HG03575 (cell line): Measurements from ENCODE around the gene UBE2G2.

Source experiments
- ATAC-seq: cut with Tn5 transposase; IDR thresholded peaks from one replicate; pipeline ENCODE4 v1.9.1; 2021; ENCODE audit not compliant: unreplicated experiment, insufficient number of reproducible peaks, low FRiP score; ENCODE audit errors: extremely low read depth

UBE2G2 gene, protein sequence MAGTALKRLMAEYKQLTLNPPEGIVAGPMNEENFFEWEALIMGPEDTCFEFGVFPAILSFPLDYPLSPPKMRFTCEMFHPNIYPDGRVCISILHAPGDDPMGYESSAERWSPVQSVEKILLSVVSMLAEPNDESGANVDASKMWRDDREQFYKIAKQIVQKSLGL

DNA sequence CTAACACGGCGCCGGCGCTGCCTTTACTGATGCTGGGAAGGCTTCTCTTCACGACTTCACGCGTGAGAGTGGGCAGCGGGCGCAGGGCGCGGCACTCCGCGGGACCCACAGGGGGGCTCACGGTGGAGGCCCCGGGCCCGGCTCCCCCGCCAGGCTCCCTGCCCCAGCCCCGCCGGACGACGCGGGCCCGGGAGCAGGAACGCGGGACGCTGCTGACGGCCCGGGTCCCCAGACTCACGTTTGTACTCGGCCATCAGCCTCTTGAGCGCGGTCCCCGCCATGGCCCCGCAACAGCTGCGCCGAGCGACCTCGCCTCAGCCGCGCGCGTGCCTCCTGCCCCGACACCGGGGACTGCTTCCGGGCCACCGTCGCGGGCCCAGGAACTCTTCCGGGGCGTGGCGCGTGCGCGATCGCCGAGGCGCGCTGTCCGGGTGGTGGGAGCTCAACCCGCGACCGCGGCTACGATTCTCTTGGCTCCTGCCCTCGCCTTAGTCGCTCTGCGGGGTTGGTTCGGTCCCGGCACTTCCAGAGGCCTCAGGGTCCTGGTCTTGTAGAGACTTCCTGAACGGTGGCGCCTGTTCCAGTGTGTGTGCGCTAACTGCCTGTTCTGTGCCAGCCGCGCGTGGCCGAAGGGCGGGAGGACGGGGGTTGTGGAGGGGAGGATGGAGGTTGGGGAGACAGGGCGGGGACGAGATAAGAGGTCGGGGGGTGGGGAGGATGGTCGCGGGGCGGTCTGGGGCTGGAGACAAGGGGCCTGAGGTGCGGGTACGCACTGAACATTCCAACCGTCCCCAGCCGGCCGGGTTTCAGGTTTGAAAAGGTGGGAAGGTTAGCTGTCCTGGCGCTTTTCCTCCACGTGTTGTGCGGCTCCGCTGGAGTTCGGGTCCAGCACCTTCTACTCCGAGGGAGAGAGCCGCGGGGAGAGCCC lies at the start of gene UBE2G2:
Gene UBE2G2, minus strand, starts transcription at position 353 of the 928 bp plus-strand sequence. Its CDS starts 72 bp downstream, at position 281.
- ATAC-seq = no peak

DNA sequence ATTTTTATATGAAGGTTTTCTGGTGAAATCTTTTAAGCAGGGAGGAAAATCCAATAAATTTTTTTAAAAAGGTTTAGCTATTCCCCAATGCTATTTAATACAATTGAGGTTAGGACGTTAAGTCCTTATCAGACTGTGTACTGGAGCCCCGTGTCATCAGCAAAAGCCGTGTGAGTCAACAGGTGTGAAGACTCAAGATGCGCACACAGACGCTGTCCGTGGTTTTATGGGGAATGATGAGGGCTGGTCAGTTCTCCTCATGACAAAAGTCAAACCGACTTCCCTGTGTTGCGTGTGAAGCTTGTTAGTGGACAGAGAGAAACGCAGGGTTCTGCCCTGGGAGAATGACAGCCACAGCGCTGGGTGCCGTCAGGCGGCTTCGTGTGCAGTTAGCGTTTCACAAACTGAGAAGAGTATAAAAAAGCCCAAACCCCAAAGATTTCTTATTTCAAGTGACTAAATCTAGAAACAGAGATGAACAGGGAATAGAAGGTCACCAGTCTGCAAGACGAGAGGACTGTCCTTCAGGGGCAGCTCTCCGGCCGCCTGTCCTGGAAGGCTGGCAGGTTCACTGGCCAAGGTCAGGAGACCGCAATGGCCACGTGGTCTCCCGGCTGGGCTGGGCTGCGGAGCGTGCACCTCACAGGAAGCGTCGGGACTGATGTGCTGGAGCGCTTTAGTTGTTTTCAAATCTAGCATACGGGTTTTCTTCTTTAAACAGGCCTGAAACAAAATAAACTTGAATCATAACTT lies 49.5 kb upstream of the UBE2G2 start:
- no peak for ATAC-seq

DNA sequence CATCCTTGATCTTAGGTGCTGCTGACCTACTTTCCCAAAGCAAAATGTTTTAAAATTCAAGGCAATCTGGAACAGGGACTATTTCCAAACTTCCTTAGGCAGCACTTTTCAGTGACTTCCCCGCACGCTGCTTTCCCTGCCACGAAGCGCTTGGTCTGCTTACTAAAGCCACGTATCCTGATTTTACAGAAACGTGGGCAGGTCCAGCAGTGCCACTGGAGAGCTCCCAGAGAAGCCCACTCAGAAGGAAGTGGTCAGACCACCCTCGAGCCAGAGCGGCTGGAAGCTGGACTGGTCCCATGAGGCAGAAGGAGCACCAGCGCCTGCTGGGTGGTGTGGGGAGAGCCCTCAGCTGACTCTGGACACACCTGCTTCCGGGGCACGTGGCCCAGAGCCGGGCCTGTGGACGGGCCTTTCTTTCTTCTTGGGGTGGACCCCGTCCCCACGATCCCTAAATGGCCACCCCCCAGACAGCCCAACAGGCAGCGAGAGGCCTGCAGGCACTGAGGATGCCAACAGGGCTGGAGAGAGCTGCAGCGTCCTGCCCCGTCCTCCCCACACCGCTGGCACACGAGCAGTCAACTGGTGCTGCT lies 48.7 kb upstream of the UBE2G2 start:
- ATAC-seq = no peak

DNA sequence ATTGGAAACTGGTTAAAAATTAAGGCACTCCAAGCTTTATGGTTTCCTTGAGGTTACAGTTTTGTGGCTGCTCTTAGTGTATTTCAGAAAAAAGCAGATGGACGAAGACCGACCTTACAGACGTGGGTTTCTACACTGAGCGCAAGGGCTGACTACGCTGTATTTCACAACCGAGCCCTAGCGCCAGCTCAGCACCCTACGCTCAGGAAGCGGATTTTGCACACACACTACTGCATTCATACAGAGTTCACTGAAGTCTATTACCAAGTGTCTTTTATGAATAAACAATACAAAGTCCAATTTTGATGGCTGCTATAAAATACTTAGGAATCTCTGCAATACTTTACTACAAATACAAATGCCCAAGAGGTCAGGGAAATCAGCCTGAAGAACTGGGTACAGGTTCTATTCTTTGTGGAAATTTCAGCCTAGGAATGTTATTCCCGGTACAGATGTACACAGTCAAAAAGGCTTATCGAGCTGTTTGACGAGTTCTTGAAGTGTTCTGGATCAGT lies 48.1 kb upstream of the UBE2G2 start:
- no peak for ATAC-seq

DNA sequence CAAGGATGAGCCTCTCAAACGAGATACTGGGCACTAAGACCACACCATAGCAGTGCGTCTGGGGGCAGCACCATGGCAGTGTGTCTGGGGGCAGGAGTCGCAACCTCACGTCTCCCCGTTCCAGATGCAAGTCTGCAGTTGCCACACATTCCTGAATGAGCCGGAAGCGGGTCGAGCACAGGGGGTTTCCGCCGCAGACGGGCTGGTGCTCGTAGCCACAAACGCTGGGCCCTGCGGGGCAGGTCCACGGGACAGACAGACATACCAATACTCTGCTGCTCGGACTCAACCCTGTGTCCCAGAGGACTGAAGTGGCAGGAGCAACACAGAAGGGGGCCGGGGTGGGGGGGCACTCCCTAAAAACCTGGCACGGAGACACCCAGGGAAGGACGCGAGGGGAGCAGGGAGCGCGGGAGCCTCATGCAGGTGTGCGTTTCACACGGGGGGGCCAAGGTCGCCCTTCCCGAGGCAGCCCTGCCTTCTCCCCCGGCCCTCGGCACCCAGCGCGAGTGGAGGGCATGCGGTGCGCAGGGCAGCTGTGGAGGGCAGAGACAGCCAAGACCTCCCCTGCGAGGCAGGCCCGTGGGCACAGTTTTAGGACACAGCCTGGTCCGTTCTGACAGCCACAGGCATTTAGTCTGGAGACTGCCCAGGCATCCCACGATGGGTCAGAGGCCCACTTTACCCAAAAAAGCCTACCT lies 47.4 kb upstream of the UBE2G2 start:
- ATAC-seq = no peak

DNA sequence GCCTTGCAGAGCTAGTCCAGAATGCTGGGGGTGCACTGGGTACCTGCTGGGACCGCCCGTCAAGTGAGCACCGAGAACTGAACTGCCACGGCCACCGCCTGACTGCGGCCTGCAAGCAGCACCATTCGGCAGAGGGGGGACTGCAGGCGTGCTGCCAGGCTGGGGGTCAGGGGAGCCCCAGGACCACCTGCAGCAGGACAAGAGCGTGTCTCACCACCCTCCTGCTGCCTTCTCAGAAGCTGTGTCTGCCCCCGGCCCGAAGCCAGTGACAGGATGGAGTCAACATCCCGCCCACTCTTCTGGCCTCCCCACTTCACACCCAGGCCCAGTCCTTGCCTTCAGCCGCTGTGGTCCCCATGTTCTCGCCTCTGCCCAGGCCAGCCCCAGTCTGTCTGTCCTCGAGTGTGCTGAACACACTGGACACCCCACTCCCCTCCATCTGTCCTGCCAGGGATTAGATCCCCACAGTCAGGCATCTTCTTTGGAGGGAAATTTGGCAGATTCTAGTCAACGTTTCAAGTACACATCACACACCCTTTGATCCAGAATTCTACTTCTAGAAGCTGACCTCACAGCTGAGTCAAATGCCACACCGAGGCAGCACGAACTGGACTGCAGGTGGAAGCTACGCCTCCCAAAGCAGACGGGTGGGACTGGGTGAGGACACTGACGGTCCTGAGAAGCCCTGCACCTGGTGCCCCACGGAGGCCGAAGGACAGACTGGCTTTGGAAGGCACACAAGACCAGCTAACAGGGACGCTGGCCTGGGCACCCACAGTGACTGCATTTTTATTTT lies 45.8 kb upstream of the UBE2G2 start:
- ATAC-seq = no peak

DNA sequence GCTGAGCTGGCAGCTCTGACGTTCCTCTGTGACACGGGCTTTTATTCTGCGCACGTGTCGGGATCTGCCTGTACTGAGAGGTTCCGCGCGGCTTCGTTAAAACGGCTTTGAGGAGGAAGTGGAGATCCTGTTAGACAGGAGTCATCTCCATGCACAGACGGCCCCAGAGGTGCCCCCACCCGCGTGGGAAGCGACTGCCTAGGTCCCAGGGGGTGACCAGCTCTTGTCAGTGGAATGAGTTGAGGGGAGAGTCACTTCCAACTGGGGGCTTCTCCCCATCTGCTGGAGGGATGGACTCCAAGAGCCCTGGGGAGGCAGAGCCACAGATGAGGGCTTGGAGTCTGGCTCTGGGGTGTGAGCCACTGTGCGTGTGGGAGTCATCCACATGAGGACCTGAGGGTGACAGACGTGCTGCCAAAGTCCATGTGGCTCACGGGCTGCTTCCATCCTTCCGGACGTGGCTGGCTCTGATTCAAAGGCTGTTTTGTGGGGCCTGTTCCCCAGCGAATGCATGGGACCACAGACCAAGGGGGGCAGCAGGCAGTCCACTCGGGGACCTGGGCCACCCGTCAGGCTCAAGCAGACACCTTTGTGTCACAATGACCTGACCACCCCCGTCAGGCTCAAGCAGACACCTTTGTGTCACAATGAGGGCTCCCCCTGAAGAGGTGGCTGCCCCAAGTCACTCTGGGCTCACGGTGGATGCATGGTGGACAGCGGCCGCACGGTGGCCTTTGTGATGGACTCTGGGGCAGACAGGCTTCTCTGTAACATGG lies 45.1 kb upstream of the UBE2G2 start:
- no peak for ATAC-seq

DNA sequence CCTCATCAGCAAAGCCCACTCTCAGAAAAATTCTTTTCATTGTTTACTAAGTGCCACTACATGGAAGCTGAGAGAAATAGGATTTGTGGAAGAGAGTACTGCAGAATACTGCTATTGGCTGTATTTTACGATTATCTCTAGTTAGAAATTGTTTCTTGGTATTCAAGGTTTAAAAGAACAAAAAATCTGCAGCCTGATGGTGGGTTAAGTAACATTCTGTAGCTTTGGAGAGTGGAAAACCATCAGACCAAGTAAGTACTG lies 44.5 kb upstream of the UBE2G2 start:
- no peak for ATAC-seq

DNA sequence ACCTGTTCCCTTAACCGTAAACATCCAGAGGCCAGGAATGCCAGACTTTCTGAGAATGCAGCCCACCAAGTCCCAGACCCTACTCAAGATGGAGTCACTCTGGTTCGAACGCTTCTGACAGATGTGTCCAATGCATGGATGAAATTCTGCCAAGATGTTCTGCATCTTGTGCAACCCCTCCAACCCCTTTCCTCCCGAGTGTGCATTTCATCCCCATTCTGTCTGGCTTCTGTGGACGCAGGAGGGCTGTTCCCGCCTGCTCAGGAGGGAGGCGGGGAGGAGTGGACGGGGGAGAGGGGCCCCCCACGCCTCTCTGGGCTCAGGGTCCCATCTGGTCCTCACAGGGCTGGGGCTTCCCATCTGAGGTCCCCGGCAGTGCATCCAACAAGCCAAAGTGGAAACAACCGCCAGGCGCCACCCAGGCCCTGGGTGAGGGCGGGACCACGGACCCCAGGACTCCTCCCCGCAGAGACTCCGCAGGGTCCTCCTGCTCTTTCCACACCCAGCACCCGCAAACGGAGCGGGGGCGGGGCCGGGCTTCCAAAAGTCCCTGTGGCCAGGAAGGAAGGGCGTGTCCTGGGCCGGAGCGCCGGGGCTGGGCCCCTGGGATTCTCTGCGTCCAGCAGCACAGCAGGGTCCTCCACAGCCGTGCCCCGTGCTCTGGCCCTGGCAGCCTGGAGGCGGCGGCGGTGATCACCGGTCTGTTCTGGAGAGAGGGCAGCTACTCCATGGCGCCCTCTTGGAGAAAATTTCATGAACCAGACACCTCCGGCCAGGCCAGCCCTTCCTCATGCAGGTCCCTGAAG lies 44.0 kb upstream of the UBE2G2 start:
- no peak for ATAC-seq

DNA sequence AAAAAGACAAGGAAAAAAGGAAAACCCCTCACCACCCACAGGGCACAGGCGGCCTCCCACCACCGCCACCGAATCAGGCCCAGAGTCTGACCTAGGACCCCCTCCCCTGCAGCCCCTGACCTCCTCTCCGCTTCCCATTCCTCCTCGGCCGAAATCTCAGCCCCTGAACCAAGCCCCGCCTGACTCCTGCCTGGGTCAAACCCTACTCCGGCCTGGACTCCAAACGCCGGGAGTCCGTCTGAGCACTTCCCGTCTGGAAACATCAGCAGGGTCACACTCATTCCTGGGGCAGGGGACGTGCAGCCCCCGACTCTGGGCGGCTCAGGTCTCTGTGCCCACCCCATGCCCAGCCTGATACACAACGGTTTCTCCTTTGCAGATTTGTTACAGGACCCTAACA lies 42.6 kb upstream of the UBE2G2 start:
- ATAC-seq = no peak

DNA sequence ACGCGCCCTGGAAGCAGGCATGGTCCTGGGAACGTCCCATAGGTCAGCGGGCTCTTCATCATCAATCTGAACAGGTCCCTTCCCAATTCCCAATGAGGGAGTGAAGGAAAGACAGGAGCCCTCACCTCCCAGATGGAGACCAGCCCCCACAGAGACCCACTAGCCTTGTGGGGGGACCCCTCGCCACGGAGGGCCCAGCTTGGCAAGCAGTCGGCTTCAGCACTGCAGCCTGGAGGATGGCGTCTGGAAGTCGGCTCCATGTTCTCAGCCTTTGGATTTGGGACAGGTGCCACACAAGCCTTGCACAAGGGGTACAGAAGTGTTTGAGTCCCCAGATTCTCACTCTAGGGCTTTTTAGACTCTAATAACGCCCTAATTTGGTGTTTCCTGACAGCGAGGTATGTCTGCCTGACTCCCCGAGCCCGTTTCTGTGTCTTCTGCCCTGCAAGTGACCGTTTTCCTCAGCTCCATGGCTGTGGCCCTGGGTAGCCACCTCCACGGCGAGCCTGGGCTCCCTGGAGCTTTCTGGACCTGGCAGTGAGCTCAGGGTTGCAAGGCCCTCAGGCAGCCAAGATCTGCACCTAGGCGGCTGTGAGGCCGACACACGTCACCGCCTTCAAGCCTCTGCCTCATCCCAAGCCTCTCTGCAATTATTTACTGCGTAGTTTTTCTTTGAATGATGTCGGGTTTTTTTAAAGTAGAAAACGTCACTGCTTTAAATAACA lies 41.3 kb upstream of the UBE2G2 start:
- ATAC-seq = no peak

DNA sequence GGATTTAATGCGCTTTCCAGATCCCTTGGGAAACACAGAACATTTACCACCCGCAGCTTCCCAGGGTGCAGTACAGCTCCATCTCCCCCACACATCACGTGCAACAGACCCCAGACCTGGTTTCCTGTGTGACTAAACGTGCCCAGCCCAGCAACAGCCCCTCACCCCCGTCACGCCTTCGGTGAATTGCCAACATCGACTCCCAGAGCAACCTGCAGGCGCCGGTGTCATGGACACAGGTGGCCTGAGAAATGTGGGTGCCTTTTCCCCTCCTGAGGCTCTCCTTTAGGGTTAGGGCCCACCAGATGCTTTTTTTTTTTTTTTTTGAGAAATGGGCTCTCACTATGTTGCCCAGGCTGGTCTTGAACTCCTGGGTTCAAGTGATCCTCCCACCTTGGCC lies 40.5 kb upstream of the UBE2G2 start:
- no peak for ATAC-seq

DNA sequence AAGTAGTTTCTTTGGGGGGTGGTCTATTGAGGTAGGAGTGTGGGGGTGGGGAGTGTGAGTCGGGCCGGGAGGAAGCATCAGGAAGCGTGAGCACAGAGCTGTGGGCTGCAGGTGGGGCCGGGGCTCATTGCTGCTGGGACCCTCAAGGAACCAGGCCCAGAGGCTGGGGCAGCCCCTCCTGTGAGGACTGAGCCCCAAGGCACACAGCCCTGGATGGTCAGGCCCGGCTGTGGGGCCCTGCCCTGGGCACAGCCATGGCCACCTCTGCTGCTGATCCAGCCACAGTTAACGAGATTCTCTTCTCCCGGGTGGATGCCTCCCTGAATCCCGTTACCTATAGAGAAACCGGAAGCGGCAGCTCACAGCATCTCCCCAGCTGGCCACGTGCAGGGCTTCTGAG lies 39.2 kb upstream of the UBE2G2 start:
- ATAC-seq = no peak

DNA sequence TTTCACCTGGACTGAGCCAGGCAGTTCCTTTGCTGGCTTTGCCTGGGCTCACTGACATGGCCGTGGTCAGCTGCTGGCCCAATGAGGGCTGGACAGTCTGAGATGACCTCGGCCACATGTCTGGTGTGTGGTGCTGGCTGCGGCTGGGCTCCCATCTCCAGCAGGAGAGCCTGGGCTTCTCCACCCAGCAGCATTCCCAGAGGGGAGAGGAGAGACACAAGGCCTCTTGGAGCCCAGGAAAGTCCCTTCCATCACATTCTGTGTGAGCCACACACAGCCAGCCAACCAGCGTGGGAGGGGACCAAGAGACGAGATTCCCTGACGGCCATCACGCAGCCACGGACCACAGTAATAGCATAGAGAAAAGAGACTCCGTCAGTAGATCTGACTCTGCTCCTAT lies 37.3 kb upstream of the UBE2G2 start:
- no peak for ATAC-seq

DNA sequence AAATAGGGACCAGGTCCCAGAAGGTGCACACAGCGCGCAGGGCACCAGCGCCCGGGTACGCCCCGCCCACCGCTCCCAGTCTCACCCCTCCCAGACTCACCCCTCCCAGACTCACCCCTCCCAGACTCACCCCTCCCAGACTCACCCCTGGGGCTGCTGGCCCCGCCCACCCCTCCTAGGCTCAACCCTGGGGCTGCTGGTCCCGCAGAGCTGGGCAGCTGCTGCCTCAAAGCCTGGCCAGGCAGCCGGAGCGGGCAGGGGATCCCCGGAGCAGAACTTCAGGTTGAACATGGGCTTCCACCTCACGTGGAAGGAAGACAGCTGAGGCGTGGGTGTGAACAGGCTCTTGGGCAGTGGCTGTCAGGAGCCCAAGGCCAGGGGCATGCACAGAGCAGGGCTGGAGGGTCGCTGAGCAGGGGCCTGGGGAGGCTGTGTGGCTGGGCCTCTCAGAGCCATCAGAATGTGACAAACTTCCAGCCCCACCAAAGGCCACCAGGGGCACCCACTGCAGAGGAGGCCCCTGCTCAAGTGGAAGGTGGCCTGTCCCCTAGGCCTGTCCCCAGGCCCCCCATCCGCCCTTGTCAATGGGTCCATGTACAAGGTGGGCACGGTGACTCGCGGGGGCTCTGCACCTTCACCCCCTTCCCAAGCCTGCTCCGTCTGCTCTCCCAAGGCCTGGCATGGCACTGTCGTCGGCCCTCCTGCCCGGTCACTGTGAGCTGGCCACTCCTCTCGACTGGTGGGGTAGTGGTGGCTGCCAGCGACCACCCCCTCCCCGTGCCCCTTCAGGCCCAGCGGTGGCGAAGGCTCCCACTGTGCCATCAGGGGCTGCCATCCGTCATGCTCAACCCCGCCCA lies 36.6 kb upstream of the UBE2G2 start:
- no peak for ATAC-seq
